NCI-H82 treated with DMSO at 0.1 percent for 48 hours (cell line): Measurements from ENCODE around the gene ADORA1.

Source experiments
- DNase-seq: peaks from one replicate; lab custom pipeline; 2025; ENCODE audit not compliant: unreplicated experiment; lab: John Stamatoyannopoulos, UW

Gene ADORA1

DNA sequence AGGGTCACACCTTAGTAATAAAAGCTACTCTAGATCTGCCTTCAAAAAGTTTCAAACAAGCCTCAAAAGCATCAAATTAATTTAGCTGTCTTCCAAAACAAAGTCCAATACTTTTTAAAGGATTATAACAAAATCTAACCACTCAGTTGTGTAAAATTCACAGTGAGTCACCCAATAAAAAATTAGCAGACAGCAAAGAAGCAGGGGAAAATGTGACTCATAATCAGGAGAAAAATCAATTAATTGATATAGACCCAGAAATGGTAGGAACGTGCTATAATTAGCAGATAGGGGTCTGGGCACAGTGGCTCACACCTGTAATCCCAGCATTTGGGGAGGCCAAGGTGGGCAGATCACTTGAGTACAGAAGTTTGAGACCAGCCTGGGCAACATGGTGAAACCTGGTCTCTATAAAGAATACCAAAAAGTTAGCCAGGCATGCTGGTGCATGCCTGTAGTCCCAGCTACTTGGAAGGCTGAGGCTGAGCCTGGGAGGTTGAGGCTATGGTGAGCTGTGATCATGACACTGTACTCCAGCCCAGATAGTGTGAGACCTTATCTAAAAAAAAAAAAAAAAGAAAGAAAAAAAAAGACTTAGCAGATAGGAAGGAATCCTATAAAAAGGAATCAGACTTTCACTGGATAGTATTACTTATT is 33.6 kb upstream of the ADORA1 start:
- no peak for DNase-seq

DNA sequence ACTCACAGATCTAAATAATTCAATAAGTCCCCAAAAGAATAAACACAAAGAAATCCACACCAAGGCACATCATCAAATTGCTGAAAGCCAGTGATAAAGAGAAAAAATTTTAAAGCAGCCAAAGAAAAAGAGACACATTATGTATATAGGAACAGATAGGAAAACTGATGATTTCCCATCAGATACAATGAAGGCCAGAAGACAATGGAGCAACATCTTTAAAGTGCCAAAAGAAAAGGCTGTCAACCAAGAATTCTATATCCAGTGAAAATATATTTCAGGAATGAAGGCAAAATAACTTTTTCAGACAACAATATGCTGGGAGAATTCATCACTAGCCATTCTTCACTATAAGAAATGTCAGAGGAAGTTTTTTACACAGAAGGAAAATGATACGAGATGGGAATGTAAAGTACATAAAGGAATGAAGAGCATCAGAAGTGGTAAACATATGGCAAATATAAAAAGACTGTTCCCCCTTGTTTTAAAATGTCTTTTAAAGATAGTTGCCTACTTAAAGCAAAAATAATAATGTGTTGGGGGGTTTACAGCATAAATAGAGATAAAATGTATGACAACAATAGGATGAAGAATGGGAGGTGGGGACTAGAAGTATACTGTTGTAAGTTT is 32.4 kb upstream of the ADORA1 start:
- DNase-seq: no peak

DNA sequence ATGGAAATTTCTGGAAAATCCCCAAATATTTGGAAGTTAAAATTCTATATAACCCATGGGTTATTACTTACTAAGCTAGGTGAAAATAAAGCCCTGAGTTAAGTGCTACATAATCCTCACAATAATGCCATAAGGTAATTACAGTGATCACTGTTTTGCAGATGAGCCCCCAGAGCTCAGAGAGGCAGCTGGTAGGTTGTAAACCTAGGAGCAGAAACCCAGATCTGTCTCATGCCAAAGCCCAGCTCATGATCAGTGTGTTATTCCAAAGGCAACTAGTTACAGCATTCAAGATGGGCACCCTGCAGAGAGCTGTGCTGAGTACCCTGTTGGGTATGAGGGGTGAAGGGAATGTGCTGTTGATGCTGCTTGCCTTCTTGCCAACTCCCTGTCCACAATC is 31.0 kb upstream of the ADORA1 start:
- peak; percentile 88 for DNase-seq

DNA sequence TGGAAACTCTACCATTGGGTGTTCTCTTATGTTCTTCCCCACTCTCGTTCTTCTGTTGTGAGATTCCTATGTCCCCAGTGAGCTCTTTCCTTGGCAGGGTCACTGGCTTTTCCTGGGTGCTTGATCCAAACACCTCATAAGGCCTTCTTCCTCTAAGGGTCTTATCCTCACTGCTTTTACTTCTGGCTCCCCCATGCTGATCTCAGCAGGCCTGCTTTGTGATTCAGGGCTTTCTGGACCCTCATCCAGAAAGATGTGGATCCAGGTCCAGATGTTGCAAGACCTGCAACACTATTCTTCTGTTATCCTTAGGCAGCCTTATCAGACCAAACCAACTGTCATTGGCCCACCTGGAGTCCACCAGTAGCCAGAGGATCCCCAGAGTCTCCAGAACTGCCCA is 30.5 kb upstream of the ADORA1 start:
- DNase-seq: no peak

DNA sequence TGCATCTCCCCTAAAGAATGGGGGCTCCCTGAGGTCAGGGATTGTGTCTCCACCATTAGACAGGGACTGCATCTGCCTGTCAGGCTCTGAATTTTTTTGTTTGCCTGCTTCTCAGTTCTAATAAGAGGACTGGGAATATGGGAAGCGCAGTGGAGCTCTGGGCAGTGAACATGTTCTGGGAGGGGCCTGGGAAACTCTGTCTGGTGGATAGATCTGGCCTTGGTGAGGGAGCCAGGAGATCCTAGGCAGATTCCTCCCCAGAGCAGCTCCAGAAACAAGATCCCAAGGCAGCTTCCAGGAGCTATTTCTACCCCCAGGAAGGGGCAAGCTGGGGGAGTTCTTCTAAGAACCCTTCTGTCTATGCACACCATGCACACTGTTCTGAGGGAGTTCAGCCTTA is 29.1 kb upstream of the ADORA1 start:
- no peak for DNase-seq

DNA sequence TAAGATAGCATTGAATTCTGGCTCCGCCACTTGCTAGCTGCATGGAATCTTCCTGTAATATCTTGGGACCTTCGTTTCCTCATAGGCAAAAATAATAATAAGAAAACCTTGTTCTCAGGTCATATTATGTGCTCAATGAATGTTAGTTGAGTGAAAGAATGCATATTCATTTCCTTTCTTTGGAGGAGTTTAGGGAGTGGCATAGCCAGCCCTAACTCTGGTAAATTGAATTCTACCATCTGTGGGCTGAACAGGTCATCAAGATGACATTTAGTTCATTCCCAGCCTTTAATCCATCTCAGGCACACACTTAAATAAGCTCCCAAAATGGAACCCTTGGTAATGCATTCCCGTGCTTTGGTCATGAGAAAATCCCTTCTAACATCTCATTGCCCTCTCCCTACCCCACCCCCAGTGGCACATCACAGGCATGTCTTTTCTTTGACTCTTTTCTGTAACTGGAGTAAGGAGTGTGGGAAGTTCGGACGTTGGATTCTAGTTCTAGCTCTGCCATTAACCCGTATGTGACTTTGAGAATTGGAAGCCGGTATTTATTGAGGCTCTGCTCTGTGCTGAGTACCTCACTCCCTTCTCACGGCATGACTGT is 28.5 kb upstream of the ADORA1 start:
- DNase-seq: no peak

DNA sequence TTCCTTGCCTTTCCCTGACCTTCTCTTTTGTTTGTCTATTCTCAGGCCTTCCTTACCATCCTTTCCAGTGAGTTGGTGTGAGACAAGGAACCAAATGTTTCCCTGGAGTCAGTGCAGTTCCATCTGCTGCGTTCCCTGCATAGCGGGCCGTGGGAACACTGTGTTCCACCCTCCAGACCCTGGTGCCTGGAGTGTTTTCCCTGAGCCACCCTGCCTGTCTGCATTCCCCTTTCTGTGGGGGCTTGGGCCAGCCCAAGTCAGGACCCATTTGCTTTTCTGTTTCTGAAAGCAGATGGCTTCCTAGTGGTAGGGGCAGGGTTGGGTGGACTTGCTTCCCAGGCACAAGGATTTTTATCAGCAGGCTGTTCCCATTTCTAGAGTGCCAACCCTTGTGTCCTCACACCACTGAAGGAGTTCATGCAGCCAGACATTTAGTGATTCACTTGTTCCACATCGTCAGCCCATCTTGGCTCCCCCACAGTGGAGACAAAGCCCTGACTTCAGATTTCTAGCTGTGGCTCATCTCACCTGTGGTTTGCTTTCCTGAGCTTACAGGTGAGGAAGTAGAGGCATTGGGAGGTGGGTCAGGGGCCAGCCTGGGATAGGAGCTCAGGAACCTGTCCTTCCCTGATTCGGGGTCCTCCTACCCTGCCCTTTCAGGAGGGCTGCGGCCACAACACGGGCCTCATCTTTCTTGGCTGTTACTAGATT is 27.6 kb upstream of the ADORA1 start:
- no peak for DNase-seq

DNA sequence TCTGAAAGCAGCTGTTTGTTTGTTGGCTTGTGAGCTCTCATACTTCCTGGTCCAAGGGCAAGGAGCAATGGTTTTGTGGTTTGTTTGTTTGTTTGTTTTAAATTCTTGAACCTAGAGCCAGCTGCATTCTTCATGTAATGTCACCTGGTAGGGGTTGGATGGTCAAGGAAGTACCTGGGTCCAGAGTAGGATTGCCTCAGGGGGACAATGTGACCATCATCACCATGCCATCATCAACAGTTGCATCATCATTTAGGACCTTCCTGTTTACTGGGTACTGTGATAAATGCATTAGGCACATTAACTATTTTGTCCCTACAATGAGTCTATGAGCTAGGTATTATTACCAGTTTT is 27.0 kb upstream of the ADORA1 start:
- no peak for DNase-seq

DNA sequence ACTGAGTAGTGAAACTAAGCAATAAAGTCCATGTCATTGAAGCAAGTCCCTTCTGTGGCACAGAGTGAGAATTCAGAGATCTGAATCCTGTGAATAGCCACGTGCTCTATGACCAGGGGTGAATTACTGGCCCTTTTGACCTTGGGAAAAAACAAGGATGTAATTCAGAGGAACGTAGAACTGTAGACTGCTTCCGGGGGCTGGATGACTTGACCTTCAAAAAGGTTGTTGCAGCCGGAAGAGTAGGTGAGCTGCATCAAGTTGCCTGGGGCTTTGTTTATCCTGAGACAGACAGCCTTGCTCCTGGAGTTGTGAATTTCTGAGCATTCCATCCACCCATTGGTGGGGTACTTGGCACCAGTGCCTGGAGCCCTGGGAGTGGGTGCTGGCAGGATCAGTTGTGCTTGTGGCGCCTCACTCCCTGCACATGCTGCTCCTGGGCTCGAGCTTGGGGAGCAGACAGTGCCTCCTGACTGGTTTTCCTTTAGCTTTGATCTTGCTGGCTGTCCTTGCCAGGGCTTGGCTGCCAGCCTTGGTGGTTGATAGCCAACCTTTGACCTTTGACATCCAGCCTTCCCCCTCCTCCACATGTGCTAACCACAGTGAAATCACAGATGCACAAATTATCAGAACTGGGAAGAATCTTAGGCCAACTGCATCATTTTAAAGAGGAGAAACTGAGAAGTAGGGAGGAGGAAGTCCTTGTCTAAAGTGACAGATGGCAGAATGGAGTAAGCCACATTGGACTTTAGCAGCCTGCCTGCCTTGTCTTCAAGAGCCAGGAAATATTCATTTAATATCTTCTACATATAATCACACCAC is 25.5 kb upstream of the ADORA1 start:
- peak; percentile 26 for DNase-seq

DNA sequence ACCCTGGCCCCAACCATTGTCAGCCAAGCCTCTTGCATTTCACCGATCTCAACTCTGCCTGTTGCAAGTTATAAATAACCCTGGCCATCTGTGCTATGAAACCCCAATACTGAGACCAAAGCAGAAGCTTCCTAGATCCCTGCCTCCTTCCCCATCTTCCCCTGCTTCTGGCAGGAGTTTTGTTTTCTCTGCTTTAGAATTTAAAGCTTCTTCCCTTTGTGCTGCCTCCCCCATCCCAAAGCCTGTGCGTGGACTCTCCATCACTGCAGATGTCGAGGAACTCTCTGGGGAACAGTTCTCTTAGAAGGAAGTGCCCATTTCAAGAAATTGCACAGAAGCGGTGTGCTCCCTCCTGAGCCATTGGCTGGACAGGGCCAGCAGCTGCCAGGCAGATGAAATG is 24.3 kb upstream of the ADORA1 start:
- no peak for DNase-seq

DNA sequence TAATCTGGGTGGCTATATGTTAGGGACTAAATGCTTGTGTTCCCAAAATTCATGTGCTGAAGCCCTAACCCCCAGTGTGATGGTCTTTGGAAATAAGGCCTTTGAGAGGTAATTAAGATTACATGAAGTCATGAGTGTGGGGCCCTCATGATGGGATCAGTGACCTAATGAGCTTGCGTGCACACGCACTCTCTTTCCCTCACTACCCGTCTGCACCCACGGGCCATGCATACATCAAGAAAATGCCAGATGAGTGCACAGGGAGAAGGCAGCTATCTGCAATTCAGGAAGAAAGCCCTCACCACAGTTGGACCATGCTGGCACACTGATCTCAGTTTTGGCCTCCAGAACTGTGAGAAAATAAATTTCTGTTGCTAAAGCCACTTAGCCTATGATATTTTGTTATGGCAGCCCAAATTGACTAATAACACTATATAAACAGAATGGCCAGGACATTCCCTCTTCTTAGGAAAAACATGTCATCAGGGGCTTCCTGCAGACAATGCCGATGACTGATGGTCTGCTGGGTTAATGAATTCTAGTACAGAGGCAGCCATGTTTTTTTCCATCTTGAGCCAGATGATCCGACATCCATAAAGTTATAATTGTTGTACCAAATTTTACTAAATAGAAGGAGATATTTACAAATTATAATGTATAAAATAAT is 23.6 kb upstream of the ADORA1 start:
- DNase-seq: no peak

DNA sequence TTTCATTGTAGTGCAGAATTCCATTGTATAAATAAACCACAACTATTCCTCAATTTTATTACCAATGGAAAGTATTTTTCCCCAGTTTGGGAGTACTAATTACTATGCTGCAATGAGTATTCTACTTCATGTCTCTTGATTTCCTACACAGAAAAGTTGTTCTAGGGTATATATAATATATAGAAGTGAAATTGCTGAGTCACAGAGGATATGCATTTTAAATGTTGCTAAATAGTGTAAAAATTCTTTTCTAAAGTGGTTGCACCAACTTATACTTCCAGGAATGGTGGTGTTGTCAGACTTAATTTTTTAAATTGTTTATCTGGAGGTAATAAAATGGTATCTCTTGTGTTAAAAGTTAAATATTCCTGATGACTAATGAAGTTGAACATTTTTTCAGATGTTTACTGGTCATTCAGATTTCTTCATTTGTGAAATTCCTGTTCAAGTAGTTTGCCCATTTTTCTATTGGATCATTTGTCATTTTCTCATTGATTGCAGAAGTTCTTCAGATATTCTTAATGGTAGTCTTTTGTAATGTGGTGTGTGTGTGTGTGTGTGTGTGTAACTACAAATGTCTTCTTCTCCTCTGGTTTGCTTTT is 22.6 kb upstream of the ADORA1 start:
- no peak for DNase-seq

DNA sequence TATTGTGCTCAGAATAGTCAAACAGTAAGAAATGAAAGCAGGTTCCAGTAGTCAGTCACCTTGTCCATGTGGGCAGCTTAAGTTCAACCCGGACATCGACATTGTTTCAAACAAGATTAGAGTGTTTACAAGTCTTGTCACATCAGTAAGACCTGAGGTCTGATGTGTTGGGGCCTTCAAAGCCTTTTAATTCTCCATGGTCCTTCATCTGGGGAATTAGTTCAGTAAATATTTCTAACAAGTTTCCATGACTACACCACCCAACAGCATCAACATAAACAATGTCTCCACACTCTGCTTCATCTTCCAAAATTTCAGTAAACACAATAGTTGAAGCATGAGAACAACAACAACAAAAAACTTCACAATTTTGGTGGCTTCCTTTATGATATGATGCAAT is 15.1 kb upstream of the ADORA1 start:
- DNase-seq: no peak

DNA sequence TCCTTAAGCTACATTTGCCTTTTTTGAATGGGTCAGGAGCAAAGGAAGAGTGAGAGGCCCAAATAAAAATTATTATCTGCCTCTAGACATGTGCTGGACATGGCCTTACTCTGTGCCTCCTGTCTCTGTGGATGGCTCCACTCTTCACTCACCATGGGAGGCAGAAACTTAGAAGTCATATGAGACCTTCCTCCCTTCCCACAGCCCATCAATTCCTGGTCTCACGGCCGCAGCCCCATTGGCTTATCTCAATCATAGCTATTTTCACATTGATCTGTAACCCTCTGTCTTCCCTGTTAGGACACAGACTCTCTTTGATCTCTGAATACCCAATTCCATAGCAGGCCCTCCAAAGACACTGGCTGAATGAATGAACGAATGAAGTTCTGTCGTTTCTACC is 14.2 kb upstream of the ADORA1 start:
- no peak for DNase-seq

DNA sequence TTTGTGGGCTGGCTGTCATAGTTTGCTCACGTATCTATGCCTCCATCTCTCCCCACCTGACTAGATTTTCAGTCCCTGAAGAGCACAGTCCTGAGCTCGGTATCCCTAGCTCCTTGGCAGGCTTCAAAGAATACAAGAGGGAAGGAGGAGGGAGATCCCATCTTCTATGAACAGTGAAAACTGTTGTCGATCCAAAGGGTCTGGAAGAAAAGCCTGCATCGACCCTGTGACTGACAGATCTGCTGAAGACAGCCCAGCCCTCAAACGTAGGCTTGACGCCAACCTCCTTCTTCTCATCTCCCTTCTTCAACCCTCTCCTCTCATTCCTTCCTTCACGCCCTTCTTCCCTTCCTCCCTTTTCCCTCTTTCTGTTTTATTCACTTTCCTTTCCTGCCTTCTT is 13.3 kb upstream of the ADORA1 start:
- DNase-seq: no peak

DNA sequence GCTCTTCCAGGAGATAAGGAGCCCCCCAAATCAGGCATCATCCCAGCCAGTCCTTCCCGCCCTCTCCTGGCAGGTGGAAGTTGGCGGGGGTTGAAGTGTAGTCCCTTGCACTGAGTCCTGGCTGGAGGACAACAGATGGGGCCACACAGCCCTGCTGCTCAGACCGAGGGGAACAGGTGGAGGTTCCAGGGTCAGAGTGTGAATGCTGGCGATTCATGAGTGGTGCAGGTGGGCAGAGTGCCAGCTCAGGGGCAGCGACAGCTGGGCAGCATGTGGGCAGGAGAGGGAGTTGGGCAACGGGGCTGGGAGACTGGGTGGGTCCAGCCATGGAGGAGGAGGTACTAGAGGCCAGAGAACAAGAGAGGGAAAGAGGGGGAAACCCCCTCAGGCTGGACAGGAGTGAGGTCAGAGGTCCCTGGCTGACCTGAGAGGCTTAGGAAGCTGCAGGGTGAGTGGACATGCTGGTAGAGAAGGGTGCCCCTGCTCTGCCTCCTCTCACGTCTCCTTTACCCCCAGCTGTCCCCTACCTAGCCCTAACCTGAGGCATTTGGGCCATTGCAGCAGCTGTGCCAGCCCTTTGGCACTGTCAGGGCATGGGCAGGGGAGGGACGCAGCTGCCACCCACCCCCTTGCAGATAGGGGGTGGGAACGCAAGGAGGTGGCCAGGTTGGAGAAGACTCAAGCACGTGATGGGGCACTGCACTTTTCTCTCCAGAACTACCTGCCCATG is 11.3 kb upstream of the ADORA1 start:
- no peak for DNase-seq

DNA sequence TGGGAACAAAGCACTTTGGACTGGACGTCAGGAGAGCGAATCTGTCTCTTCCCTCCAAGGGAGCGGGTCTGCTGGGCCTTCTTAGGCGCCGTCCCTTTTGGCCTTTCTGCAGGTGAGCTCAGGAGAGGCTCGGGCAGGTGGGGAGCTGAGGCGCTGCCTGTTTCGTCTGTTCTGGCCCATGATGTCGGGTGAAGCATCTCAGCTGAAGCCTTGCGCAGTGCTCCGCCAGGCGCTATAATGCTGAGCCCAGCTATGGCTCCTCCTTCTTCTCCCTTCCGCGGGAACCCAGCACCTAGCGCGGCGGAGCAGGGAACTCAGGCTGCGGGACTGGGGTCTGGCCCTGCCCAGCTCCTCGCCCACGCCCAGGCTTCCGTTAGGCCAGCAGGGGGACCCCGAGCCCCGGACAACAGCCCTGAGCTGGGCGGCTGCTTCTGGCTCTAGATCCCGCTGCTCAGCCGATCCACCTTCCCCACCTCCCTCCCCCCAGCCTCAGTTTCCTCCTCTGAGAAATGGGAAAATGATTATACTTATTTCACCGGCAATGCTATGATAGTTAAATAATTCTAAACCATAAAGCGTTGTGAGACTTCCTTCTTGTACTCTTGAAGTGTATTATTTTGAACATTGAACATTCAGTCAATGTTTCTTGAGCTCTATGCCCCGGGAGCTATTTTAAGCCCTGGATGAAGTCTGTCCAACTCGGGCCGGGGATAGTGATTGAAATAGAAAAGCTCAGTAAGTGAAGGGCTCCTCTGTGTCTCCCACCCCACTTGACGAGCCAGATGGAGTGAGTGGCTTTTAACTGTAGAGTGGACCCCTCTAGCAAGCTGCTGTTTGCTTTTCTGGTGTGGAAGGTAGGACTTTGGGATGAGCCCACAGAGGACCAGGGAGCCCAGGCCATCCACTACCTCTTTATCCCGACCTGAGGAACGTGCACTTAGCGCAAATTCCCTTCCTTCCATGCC is 9.6 kb upstream of the ADORA1 start:
- peak; percentile 62 for DNase-seq

DNA sequence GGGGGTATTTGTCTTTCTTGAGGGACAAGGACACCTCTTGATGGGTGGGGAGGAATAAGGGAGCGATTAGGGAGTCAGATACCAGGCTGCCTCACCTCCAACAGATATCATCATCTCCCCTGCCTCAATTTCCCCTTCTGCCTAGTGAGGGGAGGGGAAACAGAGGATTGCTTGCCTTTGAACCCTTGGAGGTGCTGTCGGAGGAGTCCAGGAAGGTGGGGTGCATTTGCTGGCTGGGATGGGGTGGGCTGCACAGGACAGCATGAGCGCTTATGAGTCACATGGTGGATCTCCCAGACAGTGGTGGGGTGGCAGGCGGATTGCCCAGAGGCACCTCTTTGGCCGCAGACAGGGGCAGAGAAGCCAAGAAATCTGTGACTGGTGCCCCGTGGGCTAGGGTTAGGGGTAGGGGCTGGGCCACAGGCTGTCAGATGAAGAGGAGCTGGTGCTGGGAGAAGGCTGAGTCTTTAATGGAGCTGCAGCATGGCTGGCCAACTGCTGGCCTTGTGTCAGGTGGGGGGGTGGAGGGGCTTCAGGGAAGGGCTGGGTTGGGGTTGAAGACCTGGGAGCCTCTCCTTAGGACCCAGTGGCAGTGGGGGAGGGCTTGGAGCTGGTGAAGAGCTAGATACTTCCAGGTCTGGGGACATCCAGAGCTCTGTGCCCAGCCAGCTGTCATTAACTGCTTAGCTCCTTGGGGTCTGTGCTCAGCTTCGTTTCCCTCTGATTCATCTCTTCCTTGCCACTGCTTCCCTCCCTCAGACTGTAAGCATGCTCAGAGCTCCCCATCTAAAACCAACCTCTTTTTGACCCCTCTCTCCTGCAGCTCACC is 7.0 kb upstream of the ADORA1 start:
- DNase-seq: no peak
